NCI-H345 treated with DMSO at 0.1 percent for 48 hours (cell line): ENCODE measurements around the gene CCDC172.

Source experiments
- DNase-seq: peaks from one replicate; lab custom pipeline; 2025; ENCODE audit not compliant: unreplicated experiment; lab: John Stamatoyannopoulos, UW

CCDC172 gene, protein sequence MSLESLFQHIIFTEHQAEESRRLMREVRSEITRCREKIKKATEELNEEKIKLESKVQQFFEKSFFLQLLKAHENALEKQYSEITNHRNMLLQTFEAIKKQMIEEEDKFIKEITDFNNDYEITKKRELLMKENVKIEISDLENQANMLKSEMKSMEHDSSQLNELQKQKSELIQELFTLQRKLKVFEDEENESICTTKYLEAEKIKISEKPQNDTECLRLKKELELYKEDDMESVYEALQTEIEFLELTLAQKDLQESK

DNA sequence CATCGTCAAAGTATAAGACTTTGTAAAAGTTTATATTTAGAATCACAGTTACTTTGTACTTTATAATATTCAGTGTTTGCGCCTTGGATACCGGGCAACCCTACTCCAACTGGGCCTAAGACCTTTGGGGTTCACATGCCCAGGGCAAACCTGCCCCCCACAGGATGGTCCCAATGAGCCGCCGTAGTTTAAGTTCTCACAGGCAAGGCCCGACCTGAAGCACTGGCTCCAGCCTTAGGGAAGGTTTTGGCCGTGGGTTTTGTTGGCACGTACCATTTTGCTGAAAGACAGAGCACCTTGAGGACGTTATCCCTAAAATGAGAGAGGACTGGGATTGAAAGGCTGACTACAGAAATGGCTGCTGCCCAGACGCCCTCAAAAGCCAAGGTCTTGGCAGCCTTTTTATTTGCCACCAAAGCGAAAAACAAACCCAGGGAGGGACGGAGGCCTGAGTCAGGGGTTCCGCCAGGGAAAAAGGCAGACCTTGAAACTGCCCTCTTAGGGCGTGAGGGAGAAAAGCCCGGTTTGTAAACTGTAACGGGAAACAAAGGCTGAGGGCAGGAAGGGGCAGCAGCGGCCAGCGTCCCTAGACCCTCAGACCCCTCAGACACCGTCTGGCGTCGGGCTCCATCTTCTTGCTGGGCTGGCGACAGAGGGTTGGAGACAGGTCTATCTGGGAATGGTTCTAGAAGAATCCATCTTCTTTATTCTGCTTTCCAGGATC, at the start of gene CCDC172:
CCDC172 (plus strand) TSS at position 222 of the 724 bp plus-strand sequence. CDS start 564 bp downstream, outside the sequence.
- DNase-seq: no peak

DNA sequence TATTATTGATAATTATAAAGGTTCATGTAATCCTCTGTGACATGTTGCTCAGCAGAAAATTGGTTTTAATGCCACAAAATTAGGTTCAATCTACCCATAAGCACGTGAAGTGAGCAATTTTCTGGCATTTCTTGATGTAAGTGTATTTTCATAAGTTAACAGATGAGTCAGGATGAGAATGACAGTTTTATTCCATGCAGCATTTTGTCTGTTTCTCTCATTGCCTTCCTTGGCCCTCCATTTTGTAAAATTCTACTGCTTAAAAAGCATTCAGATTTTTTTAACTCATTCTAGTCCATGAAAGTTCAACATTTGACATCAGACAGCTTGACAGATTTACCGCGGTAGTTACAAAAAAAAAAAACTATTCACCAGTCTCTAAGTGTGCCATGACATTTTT, 47.3 kb upstream of the CCDC172 start:
- DNase-seq: no peak

DNA sequence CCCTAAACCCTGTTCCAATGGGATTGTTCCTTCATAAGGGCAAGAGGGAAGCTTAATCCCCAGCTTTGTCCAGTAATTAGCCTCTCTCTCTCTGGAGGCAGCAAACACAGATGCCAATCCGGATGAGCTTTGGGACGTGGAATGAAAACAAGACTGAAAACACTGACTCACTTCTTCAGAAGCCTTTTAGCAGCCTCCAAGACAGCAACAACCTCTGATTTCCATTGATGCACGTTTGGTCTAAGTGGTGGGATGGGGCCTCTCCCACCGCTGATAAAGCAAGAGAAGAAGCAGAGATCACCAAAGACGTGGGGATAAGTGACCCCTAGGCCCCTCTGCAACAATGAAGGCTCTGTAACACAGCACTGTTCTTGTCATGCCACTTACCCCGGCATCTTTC, 45.4 kb upstream of the CCDC172 start:
- DNase-seq: no peak

DNA sequence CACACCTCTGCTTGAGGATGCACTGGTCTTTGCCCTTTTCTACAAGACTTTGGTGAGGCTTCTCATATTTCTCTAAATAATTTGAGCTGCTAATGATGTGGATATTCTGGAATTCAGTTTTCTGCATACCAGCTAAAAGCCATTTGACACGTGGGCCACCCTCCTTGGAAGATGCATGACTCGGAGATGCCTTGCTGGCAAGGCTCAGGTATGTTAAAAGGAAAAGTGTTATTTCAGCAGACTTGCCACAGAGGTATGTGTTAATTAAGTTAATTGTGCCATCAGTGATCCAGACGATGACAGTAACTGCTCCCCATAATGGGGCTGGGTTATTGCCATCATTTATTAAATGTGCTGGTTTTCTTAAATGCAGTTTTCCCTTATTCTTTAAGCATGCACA, 42.5 kb upstream of the CCDC172 start:
- DNase-seq: no peak

GRCh38 chr10:116286626-116287200, 37.5 kb upstream of the CCDC172 start:
- no peak for DNase-seq

DNA sequence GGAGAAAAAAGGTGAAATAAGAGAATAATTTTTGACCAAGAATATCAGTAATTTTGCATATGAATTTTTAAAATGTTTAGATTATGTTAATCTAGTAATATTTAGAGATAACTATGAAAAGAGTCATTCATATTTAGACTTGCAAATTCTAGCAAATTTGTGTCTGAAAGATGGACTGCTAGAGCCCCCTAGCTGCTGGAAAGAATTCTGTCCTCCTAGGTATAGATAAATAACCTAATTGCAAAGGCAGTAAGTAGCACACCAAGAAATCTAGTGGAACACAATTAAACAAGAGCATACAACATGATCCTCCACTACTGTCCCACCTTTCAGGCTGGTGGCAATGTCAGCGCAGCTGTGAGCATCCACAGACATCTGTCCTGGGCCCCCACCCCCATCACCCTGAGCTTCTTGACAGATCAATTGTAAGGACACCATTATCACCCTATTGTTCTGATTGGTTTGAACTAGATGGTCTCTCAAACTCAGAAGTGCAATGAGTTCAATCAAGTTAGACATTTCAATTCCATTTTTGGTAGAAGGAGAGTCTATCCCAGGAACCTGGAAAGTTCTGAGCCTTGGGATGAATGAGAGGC, 36.2 kb upstream of the CCDC172 start:
- DNase-seq: peak; percentile 15

DNA sequence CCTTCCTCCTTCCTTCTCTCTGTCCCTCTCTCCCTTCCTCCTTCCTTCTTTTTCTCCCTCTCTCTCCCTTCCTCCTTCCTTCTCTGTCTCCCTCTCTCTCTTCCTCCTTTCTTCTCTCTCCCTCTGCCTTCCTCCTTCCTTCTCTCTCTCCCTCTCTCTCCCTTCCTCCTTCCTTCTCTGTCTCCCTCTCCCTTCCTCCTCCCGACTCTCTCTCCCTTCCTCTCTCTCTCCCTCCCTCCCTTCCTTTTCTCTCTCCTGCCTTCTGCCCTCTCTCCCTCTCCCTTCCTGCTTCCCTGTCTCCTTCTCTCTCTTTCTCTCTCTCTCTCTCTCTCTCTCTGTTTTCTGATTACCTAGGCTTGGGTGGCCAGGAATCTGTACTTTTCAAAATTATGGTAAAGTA, 34.6 kb upstream of the CCDC172 start:
- no peak for DNase-seq

GRCh38 chr10:116292493-116292892, 31.8 kb upstream of the CCDC172 start:
- no peak for DNase-seq

DNA sequence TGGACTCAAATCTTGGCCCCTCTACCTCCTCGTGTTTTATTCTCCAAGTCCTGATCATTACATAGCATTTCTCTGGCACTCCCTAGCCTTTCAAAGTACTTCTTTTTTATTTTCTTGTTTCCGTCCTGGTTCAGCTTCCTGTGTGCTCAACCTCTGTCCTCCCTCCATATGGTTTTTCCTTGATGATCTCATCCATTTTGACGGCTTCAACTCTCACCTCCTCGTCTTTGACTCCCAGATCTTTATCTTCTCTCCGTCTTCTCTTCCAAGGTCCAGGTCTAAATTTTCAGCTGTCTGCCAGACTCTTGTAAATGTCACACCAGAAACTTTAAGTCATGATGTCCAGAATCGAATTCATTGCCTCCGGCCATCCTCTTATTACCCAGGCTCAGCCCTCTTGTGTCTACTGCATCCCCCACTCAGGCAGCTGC, 27.9 kb upstream of the CCDC172 start:
- DNase-seq: no peak

GRCh38 chr10:116298586-116298985, 25.7 kb upstream of the CCDC172 start:
- no peak for DNase-seq

- no peak for DNase-seq
Observed at GRCh38 chr10:116300542-116300941, 23.7 kb upstream of the CCDC172 start.

DNA sequence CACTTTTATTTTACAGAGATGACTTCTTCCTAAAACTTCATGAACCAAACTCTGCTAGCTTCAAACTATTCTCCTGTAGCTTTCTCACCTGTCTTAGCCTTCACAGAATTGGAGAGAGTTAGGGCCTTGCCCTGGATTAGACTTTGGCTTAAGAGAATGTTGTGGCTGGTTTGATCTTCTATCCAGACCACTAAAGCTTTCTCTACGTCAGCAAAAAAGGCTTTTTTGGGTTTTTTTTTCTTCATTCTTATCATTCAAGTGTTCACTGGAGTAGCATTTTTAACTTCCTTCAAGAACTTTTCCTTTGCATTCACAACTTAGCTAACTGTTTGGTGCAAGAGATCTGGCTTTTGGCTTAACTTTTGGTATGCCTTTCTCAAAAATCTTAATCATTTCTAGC, 19.3 kb upstream of the CCDC172 start:
- no peak for DNase-seq

DNA sequence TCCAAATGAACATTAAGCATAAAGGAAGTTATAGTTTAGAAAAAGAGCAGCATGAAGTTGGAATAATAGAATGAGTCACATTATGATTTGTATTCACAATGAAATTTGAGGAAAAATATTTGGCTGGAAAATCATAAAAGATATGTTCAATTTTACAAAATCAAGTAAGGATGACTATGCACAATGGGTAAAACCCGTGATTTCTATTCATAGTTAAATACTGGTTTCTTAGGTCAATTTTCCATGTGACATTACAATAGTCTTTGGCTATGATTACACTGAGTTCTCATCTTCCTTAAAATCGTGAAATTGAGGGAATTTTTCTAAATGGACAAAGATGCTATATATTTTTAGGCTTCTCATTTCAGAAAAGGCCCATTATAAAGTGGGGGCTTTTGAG, 17.4 kb upstream of the CCDC172 start:
- no peak for DNase-seq

- DNase-seq: no peak
Observed at GRCh38 chr10:116307455-116307854, 16.8 kb upstream of the CCDC172 start.

- no peak for DNase-seq
Observed at GRCh38 chr10:116311016-116311415, 13.2 kb upstream of the CCDC172 start.

DNA sequence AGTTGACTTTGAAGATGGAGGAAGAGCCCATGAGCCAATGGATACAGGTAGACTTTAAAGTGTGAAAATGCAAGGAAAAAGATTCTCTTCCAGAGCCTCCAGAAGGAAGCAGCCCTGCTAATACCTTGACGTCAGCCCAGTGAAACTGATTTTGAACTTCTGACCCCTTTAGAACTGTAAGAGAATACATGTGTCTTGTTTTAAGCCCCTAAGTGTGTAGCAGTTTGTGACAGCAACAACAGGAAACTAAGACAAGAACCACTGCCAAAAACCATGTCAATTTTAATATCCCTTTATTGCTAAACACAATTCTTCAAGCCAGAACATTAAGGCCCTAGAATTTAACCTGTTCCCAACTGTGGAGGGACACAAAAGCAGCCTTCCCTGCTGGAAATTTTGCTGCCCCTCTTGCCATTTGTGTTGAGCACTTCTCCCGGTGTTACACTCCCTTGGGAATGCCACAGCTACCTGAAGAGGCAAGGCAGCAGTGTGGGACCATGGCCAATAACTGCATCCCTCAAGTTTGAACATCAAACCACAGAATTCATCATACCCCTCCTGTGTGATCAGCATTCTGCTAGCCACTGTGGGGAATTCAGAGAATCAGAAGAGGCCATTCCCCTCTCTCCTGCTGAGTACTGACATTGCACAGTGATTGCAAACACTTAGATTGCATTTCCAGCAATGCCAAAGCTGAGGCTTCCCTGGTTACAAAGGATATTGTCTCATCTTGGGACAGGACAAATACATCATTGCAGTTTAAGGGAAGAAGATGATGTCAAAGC, 12.3 kb upstream of the CCDC172 start:
- DNase-seq: no peak

- no peak for DNase-seq
Observed at GRCh38 chr10:116312548-116312947, 11.7 kb upstream of the CCDC172 start.

DNA sequence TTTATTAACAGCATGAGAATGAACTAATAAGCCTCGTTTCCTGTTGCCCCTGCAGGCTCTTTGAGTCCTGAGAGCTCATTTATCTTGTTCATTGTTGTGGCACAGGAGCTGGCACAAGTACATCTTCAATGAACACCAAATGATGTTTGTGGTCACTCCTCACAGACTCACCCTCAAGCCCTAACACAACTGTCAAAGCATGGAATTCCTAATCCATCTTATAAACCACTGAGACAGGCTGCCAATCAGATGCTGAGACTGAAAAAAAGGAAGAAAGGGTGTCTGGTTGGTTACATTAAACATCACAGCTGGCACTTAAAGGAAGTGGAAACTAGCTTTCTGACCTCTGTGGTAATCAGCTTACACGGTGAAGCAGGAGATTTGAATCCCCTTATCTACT, 7.7 kb upstream of the CCDC172 start:
- DNase-seq: no peak

DNA sequence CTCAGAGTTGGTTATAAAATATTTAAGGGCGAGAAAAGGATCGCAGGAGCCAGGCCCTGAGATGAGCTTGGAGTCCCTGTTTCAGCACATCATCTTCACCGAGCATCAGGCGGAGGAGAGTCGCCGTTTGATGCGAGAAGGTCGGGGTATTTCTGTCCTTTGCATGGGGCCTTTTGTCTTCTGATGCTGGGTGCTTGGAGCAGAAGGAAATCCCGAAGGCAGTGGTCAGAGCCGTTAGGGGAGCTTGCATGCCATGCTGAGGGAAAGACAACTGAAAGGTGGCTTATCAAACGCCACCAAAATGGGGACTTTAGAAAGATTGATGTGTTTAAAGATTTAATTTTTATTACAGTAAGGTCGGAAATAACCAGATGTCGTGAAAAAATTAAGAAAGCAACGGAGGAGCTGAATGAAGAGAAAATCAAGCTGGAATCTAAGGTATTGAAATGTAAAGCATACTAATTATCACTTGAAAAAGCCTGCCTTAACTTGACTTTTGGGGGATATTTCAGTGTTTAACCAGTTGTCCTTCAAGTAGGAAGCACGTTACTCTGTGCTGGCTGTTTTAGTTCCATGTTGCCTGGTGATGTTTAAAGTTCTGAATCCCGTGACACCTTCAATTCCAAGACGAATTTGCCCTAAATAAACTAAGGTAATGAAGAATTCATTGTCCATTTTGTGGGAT, 845 bp downstream of the CCDC172 start:
- DNase-seq: no peak

DNA sequence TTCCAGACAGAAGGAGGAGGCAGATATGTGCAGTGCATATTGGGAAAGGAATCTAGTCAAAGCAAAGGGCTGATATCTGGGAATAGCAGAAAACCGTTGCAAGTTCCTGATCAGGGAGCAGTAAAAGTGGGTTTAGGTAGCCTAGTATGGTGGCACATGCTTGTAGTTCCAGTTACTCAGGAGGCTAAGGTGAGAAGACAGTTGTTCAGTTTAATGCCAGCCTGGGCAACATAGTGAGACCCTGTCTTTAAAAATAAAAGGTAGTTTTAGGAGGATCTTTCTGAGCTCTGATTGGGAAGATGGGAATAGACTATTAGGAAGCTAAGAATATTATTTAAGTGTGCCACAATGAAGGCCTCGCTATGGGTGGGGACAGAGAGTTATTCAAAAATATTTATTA, 1.7 kb downstream of the CCDC172 start:
- DNase-seq: no peak

- DNase-seq: no peak
Observed at GRCh38 chr10:116329153-116329552, 4.9 kb downstream of the CCDC172 start.
